GM12873 (cell line): ENCODE measurements around the gene AOPEP.

ENCODE experiments used
- CTCF ChIP-seq: IDR thresholded peaks from 2 replicates; pipeline ENCODE4 v1.5.1; 2012; ENCODE audit warnings: low read depth, mild to moderate bottlenecking, moderate library complexity, low read length, control low read depth; ENCODE audit not compliant: insufficient read depth; ENCODE audit errors: missing control alignments

The AOPEP gene

GRCh38 chr9:94921656-94922055 is 195.2 kb downstream of the AOPEP start:
- no peak for TF ChIP-seq CTCF

GRCh38 chr9:94922098-94922607 is 195.7 kb downstream of the AOPEP start:
- TF ChIP-seq CTCF, result no peak

GRCh38 chr9:94922691-94923107 is 196.2 kb downstream of the AOPEP start:
- TF ChIP-seq CTCF, result no peak

GRCh38 chr9:94923326-94924089 is 197.0 kb downstream of the AOPEP start:
- no peak for TF ChIP-seq CTCF

- TF ChIP-seq CTCF, result no peak
Measured at GRCh38 chr9:94925751-94926430, 199.4 kb downstream of the AOPEP start.

- no peak for TF ChIP-seq CTCF
Measured at GRCh38 chr9:94926431-94926800, 199.9 kb downstream of the AOPEP start.

GRCh38 chr9:94927048-94927761 is 200.7 kb downstream of the AOPEP start:
- TF ChIP-seq CTCF, result no peak
